IPS DF 6.9 (cell line): ENCODE results near the gene NETO2.
"Not testable (repeated sequence)": the region's sequence is repeated elsewhere in the genome, so short reads cannot be mapped to it uniquely, and the experiment has no call there.

Experiments used
- DNase-seq: peaks from one replicate; pipeline ENCODE4 v3.0.0-alpha.2; 2013; ENCODE audit warnings: low read depth, low spot score
- H3K27ac ChIP-seq: one replicate; pipeline ENCODE4 v1.5.1; 2013; ENCODE audit warnings: low read length, control low read depth
- H3K27me3 ChIP-seq: 2 replicates; pipeline ENCODE4 v1.6.1; 2013; ENCODE audit warnings: mild to moderate bottlenecking, low read length; ENCODE audit not compliant: control insufficient read depth, insufficient read depth
- H3K36me3 ChIP-seq: 2 replicates; pipeline ENCODE4 v1.6.1; 2013; ENCODE audit warnings: low read length; ENCODE audit not compliant: control insufficient read depth, insufficient read depth
- H3K4me1 ChIP-seq: 2 replicates; pipeline ENCODE4 v1.6.1; 2013; ENCODE audit warnings: low read length; ENCODE audit not compliant: control insufficient read depth, insufficient read depth
- H3K4me3 ChIP-seq: 2 replicates; pipeline ENCODE4 v1.5.1; 2013; ENCODE audit warnings: mild to moderate bottlenecking, low read length
- H3K9me3 ChIP-seq: 2 replicates; pipeline ENCODE4 v1.6.1; 2013; ENCODE audit warnings: low read length, inconsistent platforms; ENCODE audit not compliant: control insufficient read depth, insufficient read depth
- WGBS: extraction: QIAGEN DNeasy Blood & Tissue Kit; methylation state at CpG from one replicate; pipeline ENCODE4 v1.1.7; 2013; ENCODE audit warnings: mixed read lengths, missing lambda C conversion rate; ENCODE audit not compliant: insufficient read length, insufficient coverage; 5-methylcytosine and 5-hydroxymethylcytosine counted together

The NETO2 gene

GRCh38 chr16:47136099-47136842 is 7.5 kb downstream of the NETO2 start:
- H3K4me1 ChIP-seq = no peaks in the 10 kb centered on the region
- H3K4me3 ChIP-seq = no peak overlapping the region
- H3K27ac ChIP-seq = no peak overlapping the region
- no peak for DNase-seq
- H3K9me3 ChIP-seq = no peaks in the 10 kb centered on the region
- WGBS = no CpG with 5 or more reads among the region's 8 CpGs
- H3K27me3 ChIP-seq = no peaks in the 10 kb centered on the region
- H3K36me3 ChIP-seq = no peaks in the 10 kb centered on the region

- Histone ChIP-seq H3K9me3 (no peaks in the 10 kb centered on the region), H3K36me3 (no peaks in the 10 kb centered on the region), H3K4me1 (no peaks in the 10 kb centered on the region), H3K27me3 (no peaks in the 10 kb centered on the region), H3K4me3 (no peak overlapping the region), H3K27ac (no peak overlapping the region)
- no CpG with 5 or more reads among the region's 4 CpGs for WGBS
- no peak for DNase-seq
Measured at GRCh38 chr16:47134550-47134949, 9.2 kb downstream of the NETO2 start.

- no peak overlapping the region for H3K27ac ChIP-seq
- no peaks in the 10 kb centered on the region for H3K4me1 ChIP-seq
- no peak for DNase-seq
- no peaks in the 10 kb centered on the region for H3K27me3 ChIP-seq
- H3K4me3 ChIP-seq = no peak overlapping the region
- no peaks in the 10 kb centered on the region for H3K9me3 ChIP-seq
- no peaks in the 10 kb centered on the region for H3K36me3 ChIP-seq
Measured at GRCh38 chr16:47132308-47132707, 11.4 kb downstream of the NETO2 start.

GRCh38 chr16:47129755-47130435 is 13.8 kb downstream of the NETO2 start:
- DNase-seq = no peak
- no CpG with 5 or more reads among the region's 7 CpGs for WGBS
- no peak overlapping the region for H3K27ac ChIP-seq

GRCh38 chr16:47127541-47127940 is 16.2 kb downstream of the NETO2 start:
- Histone ChIP-seq H3K4me1 (no peaks in the 10 kb centered on the region), H3K9me3 (no peaks in the 10 kb centered on the region), H3K4me3 (no peak overlapping the region), H3K27me3 (no peaks in the 10 kb centered on the region), H3K36me3 (no peaks in the 10 kb centered on the region), H3K27ac (no peak overlapping the region)
- DNase-seq = no peak
- WGBS = no CpG with 5 or more reads among the region's 3 CpGs

More at GRCh38 chr16:47129755-47130435, 13.8 kb downstream of the NETO2 start:
- no peaks in the 10 kb centered on the region for H3K36me3 ChIP-seq
- H3K4me3 ChIP-seq = no peak overlapping the region
- no peaks in the 10 kb centered on the region for H3K27me3 ChIP-seq
- no peaks in the 10 kb centered on the region for H3K4me1 ChIP-seq
- H3K9me3 ChIP-seq = no peaks in the 10 kb centered on the region

GRCh38 chr16:47125757-47126156 is 18.0 kb downstream of the NETO2 start:
- H3K4me3 ChIP-seq = no peak overlapping the region

GRCh38 chr16:47113130-47113529 is 30.6 kb downstream of the NETO2 start:
- DNase-seq = no peak
- no peaks in the 10 kb centered on the region for H3K27me3 ChIP-seq
- H3K4me1 ChIP-seq = no peaks in the 10 kb centered on the region
- H3K4me3 ChIP-seq = no peak overlapping the region
- no peak overlapping the region for H3K27ac ChIP-seq
- WGBS = no CpG with 5 or more reads among the region's 2 CpGs
- H3K36me3 ChIP-seq = no peaks in the 10 kb centered on the region
- H3K9me3 ChIP-seq = no peaks in the 10 kb centered on the region

More at GRCh38 chr16:47125757-47126156, 18.0 kb downstream of the NETO2 start:
- no peak for DNase-seq
- Histone ChIP-seq H3K27me3 (no peaks in the 10 kb centered on the region), H3K27ac (no peak overlapping the region), H3K36me3 (no peaks in the 10 kb centered on the region), H3K4me1 (no peaks in the 10 kb centered on the region), H3K9me3 (no peaks in the 10 kb centered on the region)
- no CpG with 5 or more reads among the region's 4 CpGs for WGBS

- DNase-seq = peak; percentile 4
- H3K4me3 ChIP-seq = no peak overlapping the region
- H3K4me1 ChIP-seq = no peaks in the 10 kb centered on the region
- H3K27ac ChIP-seq = no peak overlapping the region
- no peaks in the 10 kb centered on the region for H3K27me3 ChIP-seq
- H3K36me3 ChIP-seq = no peaks in the 10 kb centered on the region
- H3K9me3 ChIP-seq = no peaks in the 10 kb centered on the region
- WGBS = no CpG with 5 or more reads among the region's 3 CpGs
Measured at GRCh38 chr16:47110939-47111338, 32.8 kb downstream of the NETO2 start.

GRCh38 chr16:47109361-47109760 is 34.4 kb downstream of the NETO2 start:
- DNase-seq = no peak
- Histone ChIP-seq H3K4me1 (no peaks in the 10 kb centered on the region), H3K36me3 (no peaks in the 10 kb centered on the region), H3K4me3 (no peak overlapping the region), H3K9me3 (no peaks in the 10 kb centered on the region), H3K27me3 (no peaks in the 10 kb centered on the region), H3K27ac (no peak overlapping the region)
- no CpG with 5 or more reads among the region's 5 CpGs for WGBS

- H3K27ac ChIP-seq, H3K4me1 ChIP-seq, H3K27me3 ChIP-seq, H3K4me3 ChIP-seq, DNase-seq, H3K9me3 ChIP-seq, H3K36me3 ChIP-seq: not testable (repeated sequence)
- no CpG with 5 or more reads among the region's 4 CpGs for WGBS
Measured at GRCh38 chr16:47102921-47103320, 40.8 kb downstream of the NETO2 start.

- H3K27me3 ChIP-seq, H3K4me3 ChIP-seq, DNase-seq, H3K9me3 ChIP-seq, H3K4me1 ChIP-seq, H3K36me3 ChIP-seq, H3K27ac ChIP-seq: not testable (repeated sequence)
- no CpG with 5 or more reads among the region's 6 CpGs for WGBS
Measured at GRCh38 chr16:47097154-47097553, 46.6 kb downstream of the NETO2 start.
